AG09309 (cell line): ENCODE results near the gene PHLDA2.

Experiments
- DNase-seq: peaks from one replicate; pipeline ENCODE4 v3.0.0-alpha.2; 2010; ENCODE audit warnings: low read depth
- H3K4me3 ChIP-seq: 2 replicates; pipeline ENCODE4 v1.5.1; 2011; ENCODE audit warnings: mild to moderate bottlenecking, low read depth, low read length, moderate library complexity; ENCODE audit not compliant: control insufficient read depth
- CTCF ChIP-seq: IDR thresholded peaks from 2 replicates; pipeline ENCODE4 v1.5.1; 2011; ENCODE audit warnings: mild to moderate bottlenecking, low read depth, low read length, inconsistent platforms; ENCODE audit not compliant: insufficient read depth, control insufficient read depth; ENCODE audit errors: missing control alignments

PHLDA2 gene

DNA sequence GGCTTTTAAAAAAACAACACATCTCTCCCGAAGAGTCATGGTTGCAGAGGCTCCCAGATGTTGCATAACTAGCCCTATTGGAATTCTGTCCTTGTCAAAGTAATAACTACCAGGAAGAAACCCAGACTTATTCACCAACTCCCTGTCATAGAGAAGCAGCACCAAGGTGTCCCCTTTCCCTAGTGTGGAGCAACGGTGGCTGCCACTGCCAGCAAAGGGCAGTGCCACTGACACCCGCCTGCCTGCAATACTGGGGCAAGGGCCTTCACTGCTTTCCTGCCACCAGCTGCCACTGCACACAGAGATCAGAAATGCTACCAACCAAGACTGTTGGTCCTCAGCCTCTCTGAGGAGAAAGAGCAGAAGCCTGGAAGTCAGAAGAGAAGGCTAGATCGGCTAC is 35.6 kb upstream of the PHLDA2 start:
- no peak for DNase-seq
- H3K4me3 ChIP-seq, result no peak overlapping the region
- no peak for TF ChIP-seq CTCF

GRCh38 chr11:2963761-2964160 is 34.5 kb upstream of the PHLDA2 start:
- no peak for DNase-seq
- no peak for TF ChIP-seq CTCF
- no peak overlapping the region for H3K4me3 ChIP-seq

- no peak for TF ChIP-seq CTCF
- H3K4me3 ChIP-seq, result no peak overlapping the region
- no peak for DNase-seq
Measured at GRCh38 chr11:2963112-2963754, 34.0 kb upstream of the PHLDA2 start.

DNA sequence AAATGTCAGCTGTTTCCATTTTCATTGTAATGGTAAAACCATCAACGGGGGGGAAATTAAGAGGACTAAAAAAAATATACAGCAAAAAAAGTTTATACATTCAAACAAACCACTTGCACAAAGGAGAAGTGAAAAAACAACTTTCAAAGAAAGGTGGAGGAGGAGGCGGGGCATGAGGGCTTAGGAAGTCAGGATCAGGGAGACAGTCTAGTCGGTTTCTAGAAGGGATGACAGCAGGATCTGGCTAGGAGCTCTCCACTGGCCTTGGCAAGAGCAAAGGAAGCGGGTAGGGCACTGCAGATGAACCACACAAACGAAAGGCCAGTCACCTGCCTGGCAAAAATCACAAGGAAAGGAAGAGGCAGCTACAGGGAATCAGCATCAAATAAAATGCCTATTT is 31.9 kb upstream of the PHLDA2 start:
- TF ChIP-seq CTCF, result no peak
- no peak overlapping the region for H3K4me3 ChIP-seq
- no peak for DNase-seq

DNA sequence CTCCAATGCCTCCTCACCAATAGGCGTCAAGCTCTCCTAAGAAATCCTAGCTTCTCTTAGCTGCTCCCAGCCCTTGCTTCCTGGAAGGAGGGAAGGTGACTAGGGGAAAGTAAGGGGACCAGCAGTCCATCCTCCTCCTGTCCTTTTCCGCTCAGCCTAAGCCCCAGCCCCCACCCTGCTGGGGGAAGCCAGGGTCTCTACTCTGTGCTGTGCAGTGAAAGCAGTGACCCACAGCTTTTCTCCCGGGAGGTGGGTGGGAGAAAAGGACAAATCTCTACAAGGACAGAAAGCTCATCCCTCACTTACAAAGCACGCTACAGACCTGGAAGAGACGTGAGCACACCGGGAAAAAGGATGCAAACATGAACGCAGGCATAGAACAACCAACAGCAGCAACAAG is 30.9 kb upstream of the PHLDA2 start:
- no peak for DNase-seq
- no peak overlapping the region for H3K4me3 ChIP-seq
- TF ChIP-seq CTCF, result no peak

DNA sequence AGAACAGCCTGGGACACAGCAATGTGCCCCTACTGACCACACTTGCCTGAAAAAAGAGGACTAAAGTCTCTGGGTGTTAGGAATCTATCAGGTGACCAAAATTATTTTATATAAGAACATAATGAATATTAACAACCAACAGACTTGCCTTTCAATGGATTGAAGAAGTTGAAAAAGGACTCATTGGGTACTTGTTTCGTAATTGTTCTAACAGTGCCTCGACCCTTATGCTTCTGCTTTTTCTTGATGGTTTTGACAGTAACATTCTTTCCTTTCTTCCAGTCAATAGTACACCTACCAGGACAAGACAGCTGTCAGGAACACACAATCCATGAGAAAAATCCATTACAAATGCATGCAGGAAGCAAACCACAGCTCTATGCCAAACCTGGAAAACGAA is 29.0 kb upstream of the PHLDA2 start:
- no peak overlapping the region for H3K4me3 ChIP-seq
- DNase-seq, result no peak
- TF ChIP-seq CTCF, result no peak
